HepG2 (cell line): Measurements from ENCODE around the gene NDFIP2. TPM values are rescaled to one million over a fixed set of nuclear protein-coding genes. Genes with fewer than 3 reads are reported as not detected.

Experiments
- ELF3 ChIP-seq: IDR thresholded peaks from 2 replicates; pipeline ENCODE4 v1.6.1; 2016; ENCODE audit warnings: missing genetic modification reagents, missing compliant biosample characterization
- MAFK ChIP-seq, 2 experiments: IDR thresholded peaks in 1 of 2; conservative IDR thresholded peaks in 1 of 2; 2 replicates each; pipeline ENCODE4 v1.6.1; 2011; ENCODE audit warnings: improper control_type of control experiment in 2 of 2, low read length in 2 of 2
- SMC3 ChIP-seq: IDR thresholded peaks from 2 replicates; pipeline ENCODE4 v1.6.1; 2011; ENCODE audit warnings: low read length, improper control_type of control experiment
- ZNF768 ChIP-seq: sonication (generic); formaldehyde crosslinking; IDR thresholded peaks from 2 replicates; pipeline ENCODE4 v1.4.0; 2020; ENCODE audit warnings: missing genetic modification reagents
- ZNF772 ChIP-seq: sonication (generic); formaldehyde crosslinking; IDR thresholded peaks from 2 replicates; pipeline ENCODE4 v1.5.0; 2020; ENCODE audit warnings: mild to moderate bottlenecking, missing genetic modification reagents
- polyA plus RNA-seq, 8 experiments: library from polyadenylated mRNA; depleted of rRNA in 3 of 8; stranded (reverse) in 7 of 8; unstranded in 1 of 8; fragments of >200 nt; fragmentation: Illumina TruSeq in 4 of 8; extraction: Trizol in 4 of 8; gene quantifications; 2 replicates each; pipeline versions ENCODE4 v1.2.1 to v1.2.3, GENCODE V29; 2011 to 2016; ENCODE audit warnings: low read depth in 4 of 8, missing spikeins in 1 of 8, mixed read lengths in 1 of 8; ENCODE audit not compliant: insufficient read depth in 1 of 8
- total RNA-seq, 5 experiments: library from RNA; depleted of rRNA; stranded (reverse); fragments of >200 nt; fragmentation: Illumina TruSeq; extraction: Trizol; gene quantifications; 2 replicates each; pipeline ENCODE4 v1.2.3, GENCODE V29; 2016; ENCODE audit warnings: low read depth in 1 of 5
- TF ChIP-seq, protein P1 (sequence below): sonication (generic); formaldehyde crosslinking; IDR thresholded peaks from 2 replicates; pipeline ENCODE4 v1.4.0; 2020; ENCODE audit warnings: missing genetic modification reagents
- TF ChIP-seq, protein P2 (sequence below): sonication (generic); formaldehyde crosslinking; IDR thresholded peaks from 2 replicates; pipeline ENCODE4 v1.4.0; 2020; ENCODE audit warnings: missing genetic modification reagents; ENCODE audit errors: not compliant biosample characterization
- TF ChIP-seq, protein P3 (sequence below): sonication (generic); formaldehyde crosslinking; IDR thresholded peaks from 2 replicates; pipeline ENCODE4 v1.5.0; 2020; ENCODE audit warnings: mild to moderate bottlenecking, missing genetic modification reagents, moderate library complexity

Gene NDFIP2
- total and polyA plus RNA-seq, 2 of the 13 experiments (the other 11 are each of a cell fraction or from before 2014, with no cell fraction given) = 23.2 to 32.0 TPM

DNA sequence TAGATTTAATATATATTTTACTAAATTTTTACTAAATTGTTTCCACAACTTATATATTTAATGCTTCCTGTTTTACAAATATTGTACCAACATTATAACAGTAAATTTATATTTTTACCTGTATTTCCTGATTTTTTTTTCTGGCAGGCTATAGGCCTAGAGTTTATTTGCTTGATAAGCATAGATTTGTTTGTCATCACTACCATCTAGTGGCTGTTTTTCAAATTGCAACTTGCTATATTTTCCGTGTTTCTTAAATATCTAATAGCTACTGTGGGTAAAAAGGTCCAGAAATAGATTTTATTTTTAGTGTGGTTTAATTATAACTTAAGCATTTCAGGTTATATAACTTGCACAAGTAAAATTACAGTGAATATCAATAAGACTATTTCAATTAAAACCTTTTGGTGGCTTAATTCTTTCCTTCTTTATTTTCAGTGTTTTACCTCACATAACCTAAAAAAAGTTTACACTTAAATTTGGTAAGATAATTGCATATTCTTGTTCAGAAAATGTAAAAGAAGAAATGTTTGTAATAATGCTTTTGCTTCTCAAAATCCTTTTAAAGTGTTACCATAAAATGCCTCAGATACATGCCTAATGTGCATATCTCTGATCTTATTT is 60.6 kb downstream of the NDFIP2 start (continued):
- TF ChIP-seq MAFK (conservative IDR thresholded peaks at IDR 0.05 in 1 of 2, IDR thresholded peaks at IDR 0.05 in 1 of 2; ENCODE audit: low read length in 2 of 2) (peak; percentile 39 to 59; a peak in 3 of 4 replicates), ZNF768 (CRISPR knock-in tag) (no peak), SMC3 (peak; percentile 75), ZNF772 (CRISPR knock-in tag) (no peak), ELF3 (peak; percentile 26; the same call in 1 of the 2 replicates)
- TF ChIP-seq, protein P1, sequence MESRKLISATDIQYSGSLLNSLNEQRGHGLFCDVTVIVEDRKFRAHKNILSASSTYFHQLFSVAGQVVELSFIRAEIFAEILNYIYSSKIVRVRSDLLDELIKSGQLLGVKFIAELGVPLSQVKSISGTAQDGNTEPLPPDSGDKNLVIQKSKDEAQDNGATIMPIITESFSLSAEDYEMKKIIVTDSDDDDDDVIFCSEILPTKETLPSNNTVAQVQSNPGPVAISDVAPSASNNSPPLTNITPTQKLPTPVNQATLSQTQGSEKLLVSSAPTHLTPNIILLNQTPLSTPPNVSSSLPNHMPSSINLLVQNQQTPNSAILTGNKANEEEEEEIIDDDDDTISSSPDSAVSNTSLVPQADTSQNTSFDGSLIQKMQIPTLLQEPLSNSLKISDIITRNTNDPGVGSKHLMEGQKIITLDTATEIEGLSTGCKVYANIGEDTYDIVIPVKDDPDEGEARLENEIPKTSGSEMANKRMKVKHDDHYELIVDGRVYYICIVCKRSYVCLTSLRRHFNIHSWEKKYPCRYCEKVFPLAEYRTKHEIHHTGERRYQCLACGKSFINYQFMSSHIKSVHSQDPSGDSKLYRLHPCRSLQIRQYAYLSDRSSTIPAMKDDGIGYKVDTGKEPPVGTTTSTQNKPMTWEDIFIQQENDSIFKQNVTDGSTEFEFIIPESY = no peak
- TF ChIP-seq, protein P2, sequence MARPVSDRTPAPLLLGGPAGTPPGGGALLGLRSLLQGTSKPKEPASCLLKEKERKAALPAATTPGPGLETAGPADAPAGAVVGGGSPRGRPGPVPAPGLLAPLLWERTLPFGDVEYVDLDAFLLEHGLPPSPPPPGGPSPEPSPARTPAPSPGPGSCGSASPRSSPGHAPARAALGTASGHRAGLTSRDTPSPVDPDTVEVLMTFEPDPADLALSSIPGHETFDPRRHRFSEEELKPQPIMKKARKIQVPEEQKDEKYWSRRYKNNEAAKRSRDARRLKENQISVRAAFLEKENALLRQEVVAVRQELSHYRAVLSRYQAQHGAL (CRISPR knock-in tag) = no peak
- TF ChIP-seq, protein P3, sequence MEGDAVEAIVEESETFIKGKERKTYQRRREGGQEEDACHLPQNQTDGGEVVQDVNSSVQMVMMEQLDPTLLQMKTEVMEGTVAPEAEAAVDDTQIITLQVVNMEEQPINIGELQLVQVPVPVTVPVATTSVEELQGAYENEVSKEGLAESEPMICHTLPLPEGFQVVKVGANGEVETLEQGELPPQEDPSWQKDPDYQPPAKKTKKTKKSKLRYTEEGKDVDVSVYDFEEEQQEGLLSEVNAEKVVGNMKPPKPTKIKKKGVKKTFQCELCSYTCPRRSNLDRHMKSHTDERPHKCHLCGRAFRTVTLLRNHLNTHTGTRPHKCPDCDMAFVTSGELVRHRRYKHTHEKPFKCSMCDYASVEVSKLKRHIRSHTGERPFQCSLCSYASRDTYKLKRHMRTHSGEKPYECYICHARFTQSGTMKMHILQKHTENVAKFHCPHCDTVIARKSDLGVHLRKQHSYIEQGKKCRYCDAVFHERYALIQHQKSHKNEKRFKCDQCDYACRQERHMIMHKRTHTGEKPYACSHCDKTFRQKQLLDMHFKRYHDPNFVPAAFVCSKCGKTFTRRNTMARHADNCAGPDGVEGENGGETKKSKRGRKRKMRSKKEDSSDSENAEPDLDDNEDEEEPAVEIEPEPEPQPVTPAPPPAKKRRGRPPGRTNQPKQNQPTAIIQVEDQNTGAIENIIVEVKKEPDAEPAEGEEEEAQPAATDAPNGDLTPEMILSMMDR (CRISPR knock-in tag) = peak; percentile 61
